ENCODE results near the gene CETN3. TPM values are rescaled to one million over a fixed set of nuclear protein-coding genes. Genes with fewer than 3 reads are reported as not detected.

The CETN3 gene
- total RNA-seq = 1.0 and 6.4 TPM in 2 replicates

DNA sequence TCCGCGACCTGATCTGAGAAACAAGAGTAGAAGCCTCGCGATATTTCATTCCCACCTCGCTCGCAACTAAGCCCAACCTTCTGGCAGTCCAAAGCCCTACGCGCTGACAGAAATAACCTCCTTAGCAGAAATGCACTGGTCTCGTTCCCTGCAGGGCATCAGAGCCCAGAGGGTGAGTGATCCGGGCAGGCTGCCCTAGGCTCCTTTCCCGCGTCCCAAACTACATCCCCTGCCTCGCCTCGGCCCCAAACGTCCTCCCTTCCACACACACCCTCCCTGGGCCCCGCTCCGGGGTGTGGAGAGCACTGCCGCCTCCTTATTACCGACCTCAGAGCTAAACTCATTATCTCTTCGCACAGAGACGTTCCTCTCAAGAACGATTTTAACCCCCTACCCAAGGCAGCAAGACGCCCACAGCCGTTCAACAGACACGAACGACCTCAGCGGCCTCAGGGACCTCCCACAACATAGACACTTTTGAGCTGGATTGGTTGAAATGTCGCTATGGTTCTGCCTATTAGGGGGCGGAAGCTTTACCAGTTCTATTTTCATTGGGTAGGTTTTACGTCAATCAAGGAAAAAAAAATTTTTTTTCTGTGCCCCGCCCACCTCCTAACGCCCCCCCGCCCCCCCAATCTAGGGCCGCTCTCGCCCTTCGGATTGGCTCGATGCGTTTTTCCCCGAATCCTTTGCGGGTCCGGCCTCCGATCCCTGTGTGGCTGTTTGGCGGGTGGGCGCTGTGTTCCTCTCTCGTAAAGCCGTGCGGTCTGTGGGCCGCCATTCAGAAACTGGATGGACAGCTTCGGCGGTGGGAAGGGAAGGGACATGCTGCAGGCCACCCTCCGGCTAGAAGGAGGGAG, at the start of gene CETN3:
Gene CETN3 (minus strand): TSS at position 439 of the 860 bp plus-strand sequence. CDS start 95 bp downstream, at position 344.

Other genes with a start within 250 kb of the CETN3 start
- 2.4 and 4.4 TPM in 2 replicates for gene MBLAC2, start 65.0 kb upstream of the CETN3 start, total RNA-seq
- gene POLR3G, start 65.1 kb upstream of the CETN3 start, total RNA-seq = 5.6 and 11.6 TPM in 2 replicates
- gene LYSMD3, start 119.8 kb upstream of the CETN3 start, total RNA-seq = 6.5 and 6.7 TPM in 2 replicates
- 0.76 and 0.81 TPM in 2 replicates for gene ADGRV1, start 149.0 kb upstream of the CETN3 start, total RNA-seq

Data from mesangial cell (primary cell).